Activated CD4-positive, CD25-positive, alpha-beta regulatory T cell treated with anti-CD3 and anti-CD28 coated beads, Interleukin-2, amount 50 U/mL, for 24 hours (primary cell): Measurements from ENCODE around the gene MMP17.

Experiments used
- ATAC-seq, 2 donors: fragments of 150-1000 bp; cut with Tn5 transposase; one replicate each; pipeline ENCODE4 v1.10.0; 2021; ENCODE audit warnings: mild to moderate bottlenecking in 1 of 2, moderate library complexity in 1 of 2

MMP17 gene

GRCh38 chr12:131830914-131831571 lies 2.9 kb downstream of the MMP17 start:
- ATAC-seq = peak; percentile 18 to 22

GRCh38 chr12:131831635-131832041 lies 3.4 kb downstream of the MMP17 start:
- no peak for ATAC-seq

GRCh38 chr12:131832321-131833231 lies 4.4 kb downstream of the MMP17 start:
- ATAC-seq = no peak

GRCh38 chr12:131833288-131833895 lies 5.2 kb downstream of the MMP17 start:
- no peak for ATAC-seq

GRCh38 chr12:131833896-131834641 lies 5.9 kb downstream of the MMP17 start:
- ATAC-seq = no peak

GRCh38 chr12:131834798-131835615 lies 6.8 kb downstream of the MMP17 start:
- ATAC-seq = no peak

- no peak for ATAC-seq
These were observed 7.5 kb downstream of the MMP17 start for GRCh38 chr12:131835616-131836171.

GRCh38 chr12:131836193-131836592 lies 8.0 kb downstream of the MMP17 start:
- no peak for ATAC-seq

- no peak for ATAC-seq
These were observed 8.7 kb downstream of the MMP17 start for GRCh38 chr12:131836714-131837397.

- ATAC-seq = no peak
These were observed 12.6 kb downstream of the MMP17 start for GRCh38 chr12:131840643-131841416.

- ATAC-seq = no peak
These were observed 13.4 kb downstream of the MMP17 start for GRCh38 chr12:131841547-131841946.

- no peak for ATAC-seq
These were observed 14.0 kb downstream of the MMP17 start for GRCh38 chr12:131842169-131842568.

GRCh38 chr12:131843527-131843926 lies 15.3 kb downstream of the MMP17 start:
- ATAC-seq = no peak

- ATAC-seq = no peak
These were observed 15.9 kb downstream of the MMP17 start for GRCh38 chr12:131844140-131844539.

GRCh38 chr12:131844656-131845055 lies 16.5 kb downstream of the MMP17 start:
- ATAC-seq = no peak

GRCh38 chr12:131845121-131845520 lies 16.9 kb downstream of the MMP17 start:
- no peak for ATAC-seq

- ATAC-seq = no peak
These were observed 19.3 kb downstream of the MMP17 start for GRCh38 chr12:131847456-131847855.

- no peak for ATAC-seq
These were observed 20.6 kb downstream of the MMP17 start for GRCh38 chr12:131848753-131849152.

- no peak for ATAC-seq
These were observed 21.7 kb downstream of the MMP17 start for GRCh38 chr12:131849700-131850553.
